ENCODE results near the gene DDX27.

DDX27 gene

GRCh38 chr20:49288784-49289696, 69.8 kb downstream of the DDX27 start:
- no peak for DNase-seq (ENCODE audit: low read depth in 3 of 3)

GRCh38 chr20:49290608-49291191, 71.5 kb downstream of the DDX27 start:
- no peak for DNase-seq (ENCODE audit: low read depth in 3 of 3)

GRCh38 chr20:49291200-49291599, 72.0 kb downstream of the DDX27 start:
- DNase-seq (ENCODE audit: low read depth in 3 of 3), result no peak

GRCh38 chr20:49292010-49292409, 72.8 kb downstream of the DDX27 start:
- no peak for DNase-seq (ENCODE audit: low read depth in 3 of 3)

GRCh38 chr20:49293122-49293521, 73.9 kb downstream of the DDX27 start:
- no peak for DNase-seq (ENCODE audit: low read depth in 3 of 3)
